SU-DHL-6 (cell line): ENCODE data around the gene COL23A1.
"Not testable (repeated sequence)": the region's sequence is repeated elsewhere in the genome, so short reads cannot be mapped to it uniquely, and the experiment has no call there.

ENCODE experiments used
- CTCF ChIP-seq: fragments of 200-600 bp; sonication (generic); IDR thresholded peaks from one replicate; pipeline ENCODE4 v1.5.1; 2017; ENCODE audit warnings: antibody characterized with exemption, mild to moderate bottlenecking, low read length, moderate library complexity; ENCODE audit not compliant: insufficient read depth, poor library complexity, severe bottlenecking
- EZH2phosphoT487 ChIP-seq: fragments of 200-600 bp; sonication (generic), shearing (Covaris generic); conservative IDR thresholded peaks from 2 replicates; pipeline ENCODE4 v1.6.1; 2018; ENCODE audit warnings: mild to moderate bottlenecking, antibody characterized with exemption, low read length, moderate library complexity, mixed read lengths

- TF ChIP-seq CTCF, EZH2phosphoT487: not testable (repeated sequence)
Measured at GRCh38 chr5:178253632-178254031, 336.6 kb downstream of the COL23A1 start.
